Nucleus accumbens (tissue), 56 donors: ENCODE measurements around the gene OTUD7B.
A peak's percentile ranks its signal among the peaks of the same experiment; 100 is the strongest.
"Not testable (repeated sequence)": the region's sequence is repeated elsewhere in the genome, so short reads cannot be mapped to it uniquely, and the experiment has no call there.

ENCODE experiments used
- DNase-seq, 56 donors: peaks; one replicate each; lab custom pipeline; 2025; lab: John Stamatoyannopoulos, UW

The OTUD7B gene

DNA sequence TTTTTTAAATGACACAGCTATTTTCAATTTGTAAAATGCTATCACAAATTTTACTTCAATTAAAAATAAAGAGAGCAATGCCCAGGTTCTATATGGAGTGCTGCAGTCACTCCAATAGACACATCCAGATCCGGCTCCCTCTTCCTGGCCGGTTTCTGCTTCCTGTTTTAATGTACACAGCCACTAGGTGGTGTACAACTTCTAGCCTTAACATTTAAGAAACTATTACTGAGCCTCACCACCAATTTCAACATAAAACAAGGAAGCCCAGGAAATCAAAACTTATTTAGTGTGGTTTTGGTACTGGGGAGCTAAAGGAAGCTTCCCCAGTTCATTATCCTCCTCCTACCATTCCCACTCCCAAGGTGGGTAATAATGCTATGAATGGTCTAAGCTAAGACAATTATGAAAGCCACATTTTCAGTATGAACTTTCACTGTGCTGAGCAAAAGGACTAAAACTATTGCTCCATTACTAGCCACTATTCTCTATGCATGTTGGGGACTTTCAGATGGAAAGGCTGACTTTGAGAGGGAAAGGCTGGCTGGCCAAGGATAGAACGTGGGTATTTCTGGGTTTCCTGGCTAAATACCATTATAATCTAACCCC lies 48.4 kb downstream of the OTUD7B start:
- DNase-seq = peak in 32 of 56 donors; percentile 1 to 70 (median 26)

DNA sequence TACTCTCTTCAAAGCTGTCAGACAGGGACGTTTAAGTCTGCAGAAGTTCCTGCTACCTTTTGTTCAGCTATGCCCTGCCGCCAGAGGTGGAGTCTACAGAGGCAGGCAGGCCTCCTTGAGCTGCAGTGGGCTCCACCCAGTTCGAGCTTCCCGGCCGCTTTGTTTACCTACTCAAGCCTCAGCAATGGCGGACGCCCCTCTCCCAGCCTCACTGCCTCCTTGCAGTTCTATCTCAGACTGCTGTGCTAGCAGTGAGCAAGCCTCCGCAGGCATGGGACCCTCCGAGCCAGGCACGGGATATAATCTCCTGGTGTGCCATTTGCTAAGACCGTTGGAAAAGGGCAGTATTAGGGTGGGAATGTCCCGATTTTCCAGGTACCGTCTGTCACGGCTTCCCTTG lies 53.0 kb downstream of the OTUD7B start:
- not testable (repeated sequence) for DNase-seq

DNA sequence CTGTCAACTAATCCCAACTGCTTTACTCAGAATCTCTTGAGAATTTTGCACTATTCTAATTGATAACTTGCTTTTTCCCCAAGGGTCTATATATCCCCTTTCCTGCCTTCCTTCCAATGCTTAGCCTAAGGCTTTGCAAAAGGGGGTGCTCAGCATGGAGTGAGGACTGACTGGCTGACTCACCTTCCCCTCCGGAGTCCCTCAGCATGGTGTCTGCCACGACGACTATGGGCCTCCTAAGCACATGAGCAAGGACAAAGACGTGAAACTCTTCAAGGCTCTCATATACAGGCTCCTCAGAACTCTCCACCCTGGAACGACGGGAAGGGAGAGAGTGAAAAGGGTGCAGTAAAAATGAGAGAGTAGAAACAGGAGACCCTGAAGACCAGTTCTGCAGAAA lies 60.6 kb downstream of the OTUD7B start:
- no peak for DNase-seq

DNA sequence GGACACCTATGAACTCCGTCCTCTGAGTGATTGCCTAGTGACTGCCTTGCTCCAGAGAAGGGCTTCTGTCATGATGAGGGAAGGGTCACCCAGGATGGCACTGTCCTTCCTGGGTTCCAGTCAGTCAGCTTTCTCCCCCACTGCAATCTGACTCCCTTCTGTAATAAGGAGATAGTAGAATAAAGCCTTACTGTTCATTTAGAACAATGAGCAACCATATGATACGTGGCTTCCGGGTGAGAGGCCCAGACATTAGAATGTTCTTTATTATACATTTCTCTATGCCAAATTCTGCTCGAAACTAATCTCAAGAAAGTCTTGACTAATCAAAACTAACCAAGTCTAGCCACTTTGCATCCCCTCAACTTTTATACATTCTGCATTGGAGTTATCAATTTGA lies 65.3 kb downstream of the OTUD7B start:
- DNase-seq = peak in 1 of 56 donors; percentile 13

DNA sequence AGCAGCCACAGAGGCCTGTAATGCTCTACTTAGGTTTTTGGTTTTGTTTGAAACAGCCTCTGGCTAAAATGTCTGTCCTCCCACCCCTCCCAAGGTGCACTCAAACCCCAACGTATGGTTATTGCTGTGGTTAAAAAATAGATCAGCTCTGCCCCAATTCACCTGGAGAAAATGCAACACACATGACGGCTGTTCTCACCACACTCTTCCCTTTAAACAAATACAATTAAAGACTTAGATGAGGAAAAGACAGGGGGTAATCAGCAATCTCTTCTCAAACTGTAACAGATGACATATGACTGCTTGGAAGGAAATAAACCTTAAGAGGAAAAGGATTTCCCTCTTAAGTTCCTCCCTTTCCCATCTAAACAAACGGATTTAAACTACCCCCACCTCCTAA lies 67.6 kb downstream of the OTUD7B start:
- no peak for DNase-seq

DNA sequence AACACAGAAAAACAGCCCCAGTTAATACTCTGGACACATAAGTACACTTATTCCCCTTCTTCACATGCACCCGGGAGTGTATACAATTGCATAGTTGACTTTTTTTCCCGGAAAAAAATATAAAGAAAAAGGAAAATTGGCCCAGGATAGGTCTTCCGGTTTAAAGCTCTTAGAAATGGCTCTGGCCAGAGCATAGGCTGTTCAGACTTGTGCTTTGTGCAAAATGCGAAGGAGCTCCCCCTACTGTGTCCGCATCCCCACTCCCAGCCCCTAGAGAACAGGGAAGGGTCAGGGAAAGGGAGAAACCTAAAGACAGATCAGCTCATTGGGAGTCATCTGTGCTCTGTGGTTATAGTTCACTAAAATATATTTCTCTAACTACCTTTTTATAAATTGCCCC lies 68.3 kb downstream of the OTUD7B start:
- DNase-seq = peak in 18 of 56 donors; percentile 4 to 45 (median 14)

DNA sequence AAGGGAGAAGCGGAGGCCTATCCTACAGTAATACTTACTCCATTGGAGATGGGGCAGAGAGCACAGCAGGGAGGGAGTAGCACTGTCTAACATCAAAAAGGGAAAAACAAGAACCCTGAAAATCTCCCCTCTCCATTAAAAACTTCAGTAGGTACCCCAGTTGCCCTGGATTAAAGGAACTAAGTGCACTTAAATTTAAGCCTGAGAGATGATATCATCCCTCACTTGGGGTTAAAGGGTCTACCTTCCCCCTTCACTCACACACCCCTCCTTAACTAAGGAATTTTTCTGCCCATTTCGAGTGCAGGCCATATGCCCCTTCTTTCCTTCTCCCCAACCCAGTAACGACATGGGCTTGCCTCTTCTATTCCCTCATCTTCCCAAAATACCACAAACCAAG lies 70.1 kb downstream of the OTUD7B start:
- no peak for DNase-seq

DNA sequence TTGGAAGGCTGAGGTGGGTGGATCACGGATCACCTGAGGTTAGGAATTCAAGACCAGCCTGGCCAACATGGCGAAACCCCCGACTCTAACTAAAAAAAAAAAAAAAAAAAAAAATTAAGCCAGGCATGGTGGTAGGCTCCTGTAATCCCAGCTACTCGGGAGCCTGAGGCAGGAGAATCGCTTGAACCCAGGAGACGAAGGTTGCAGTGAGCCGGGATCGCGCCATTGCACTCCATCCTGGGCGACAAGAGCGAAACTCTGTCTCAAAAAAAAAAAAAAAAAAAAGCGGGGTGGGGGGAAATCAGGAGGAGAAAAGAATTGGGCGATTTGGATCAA lies 71.9 kb downstream of the OTUD7B start:
- not testable (repeated sequence) for DNase-seq

DNA sequence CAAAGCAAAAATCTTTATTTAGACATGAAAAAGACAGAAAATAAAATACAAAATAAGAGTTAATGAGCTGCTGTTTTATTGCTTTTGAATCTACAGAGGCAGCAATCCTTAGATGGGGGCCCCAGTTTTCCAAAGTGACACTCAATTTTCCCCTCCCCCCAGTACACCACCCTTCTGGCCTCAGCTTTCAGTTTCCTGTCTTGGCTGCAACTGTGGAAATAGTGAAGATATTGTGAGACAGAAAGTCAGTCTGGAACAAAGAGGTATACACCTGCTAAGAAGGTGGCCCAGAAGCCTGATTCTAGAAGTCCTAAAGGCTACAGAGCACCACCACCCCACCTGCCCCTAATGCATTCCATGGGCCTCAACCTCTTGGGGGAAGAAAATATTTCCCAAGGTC lies 72.8 kb downstream of the OTUD7B start:
- DNase-seq = no peak

DNA sequence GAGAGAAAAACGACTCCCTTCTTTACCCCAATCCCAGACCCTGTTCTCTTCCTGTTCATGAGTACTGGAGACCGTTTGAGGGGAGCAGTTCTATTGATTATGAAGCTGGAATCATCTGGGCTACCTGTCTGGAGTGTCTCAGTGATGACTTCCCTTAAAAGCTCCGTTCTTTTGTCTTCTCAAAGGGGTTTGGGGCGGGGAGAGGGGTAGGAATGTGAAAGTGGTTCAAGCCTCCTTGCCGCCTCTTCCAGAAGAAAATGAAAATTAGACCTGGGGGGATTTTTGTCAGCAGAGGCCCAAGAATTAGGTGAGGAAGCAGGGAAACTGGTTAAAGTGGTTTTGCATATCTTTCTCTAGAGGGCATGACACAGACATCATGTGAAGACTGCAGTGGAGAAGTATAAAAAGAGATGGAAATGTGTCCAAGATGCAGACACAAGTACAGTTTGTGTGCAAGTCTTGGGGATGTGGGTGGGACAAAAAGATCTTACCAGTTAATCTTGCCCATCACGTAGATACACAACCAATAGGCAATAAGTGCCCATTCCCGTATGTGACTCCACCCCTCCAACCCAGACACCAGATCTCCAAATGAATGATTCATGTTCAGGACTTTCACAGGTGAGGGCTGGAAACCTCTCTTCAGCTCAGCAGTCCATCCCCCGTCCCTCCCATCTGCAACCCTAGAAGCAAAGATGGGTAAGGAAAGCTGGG lies 73.4 kb downstream of the OTUD7B start:
- peak in 2 of 56 donors; percentile 17 to 31 for DNase-seq

DNA sequence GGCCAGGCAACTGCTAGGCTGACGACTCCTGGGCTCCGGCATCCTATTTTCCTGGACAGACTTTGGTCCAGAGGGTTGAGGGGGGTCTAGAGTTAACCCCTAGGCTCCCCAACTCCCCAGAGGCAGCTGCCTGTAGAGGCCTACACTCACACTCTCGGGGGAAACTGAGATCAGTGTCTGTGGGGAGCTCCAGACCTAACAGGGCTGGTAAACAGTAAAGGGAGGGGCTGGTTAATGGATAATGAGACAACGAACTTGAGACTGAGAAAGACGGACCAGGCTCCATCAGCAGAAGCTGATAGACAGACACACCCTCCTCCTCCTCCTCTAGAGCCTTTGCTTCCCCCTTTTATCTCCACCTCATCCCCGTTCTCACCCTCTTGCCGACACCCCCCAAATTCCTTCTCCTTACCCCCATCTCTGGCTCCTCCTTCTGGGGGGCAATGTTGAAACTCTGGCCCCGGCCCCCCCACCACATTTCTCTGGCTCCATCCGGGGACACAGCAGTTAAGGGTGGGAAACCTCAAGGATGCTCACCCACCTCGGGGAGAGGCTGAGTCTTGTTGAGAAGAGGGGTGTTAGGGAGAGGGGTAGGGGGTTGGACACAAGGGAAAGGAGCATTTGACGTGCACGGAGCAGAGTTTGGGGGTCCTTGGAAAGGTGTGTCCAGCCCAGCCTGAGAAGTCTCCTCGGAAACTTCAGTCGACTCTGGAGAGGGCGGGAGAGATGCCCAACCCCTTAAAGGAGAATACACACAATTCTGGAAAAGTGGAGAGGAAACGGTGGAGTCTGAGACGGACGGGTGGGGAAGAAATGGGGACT lies 74.1 kb downstream of the OTUD7B start, which contains the start of gene MTMR11:
TSS of gene MTMR11 (minus strand) at position 710 of the 822 bp plus-strand sequence. CDS start at position 478, 232 bp downstream.
- peak in 13 of 56 donors; percentile 10 to 48 (median 20) for DNase-seq

DNA sequence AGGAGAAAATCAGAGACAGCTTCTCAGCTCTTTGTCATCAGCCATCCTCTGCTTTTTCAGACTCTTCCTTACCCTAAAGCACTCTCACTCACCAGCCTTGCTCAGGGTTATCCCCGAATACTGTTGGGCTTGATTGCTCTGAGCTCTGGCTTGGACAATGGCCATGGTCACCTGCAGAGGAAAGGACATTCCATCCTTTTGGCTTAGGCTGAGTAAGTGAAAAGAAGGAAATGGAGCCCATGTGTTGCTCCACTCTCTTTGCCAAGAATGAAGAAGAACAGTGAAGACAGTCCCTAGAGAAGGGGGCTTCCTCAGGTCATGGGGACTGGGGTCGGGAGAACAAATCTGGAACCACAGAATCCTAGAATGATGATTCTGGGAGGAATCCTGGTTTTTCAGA lies 76.2 kb downstream of the OTUD7B start:
- no peak for DNase-seq

DNA sequence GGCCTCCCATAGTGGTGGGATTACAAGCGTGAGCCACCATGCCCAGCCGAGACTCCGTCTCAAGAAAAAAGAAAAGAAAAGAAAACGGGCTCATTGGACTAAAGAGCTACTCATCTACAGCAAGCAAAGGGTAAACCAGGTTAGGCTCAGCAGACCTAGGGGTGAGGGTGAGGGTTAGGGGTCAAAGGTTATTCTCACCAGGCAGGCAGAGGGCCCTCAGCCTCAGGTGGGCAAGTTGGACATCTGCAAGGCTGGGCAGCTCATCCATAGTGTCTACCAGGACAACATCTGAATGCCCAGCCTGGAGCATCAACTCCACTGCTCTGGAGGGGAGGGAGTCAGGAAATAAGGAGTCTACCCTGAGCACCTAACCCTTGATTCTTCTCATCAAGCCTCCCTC lies 77.3 kb downstream of the OTUD7B start:
- no peak for DNase-seq

DNA sequence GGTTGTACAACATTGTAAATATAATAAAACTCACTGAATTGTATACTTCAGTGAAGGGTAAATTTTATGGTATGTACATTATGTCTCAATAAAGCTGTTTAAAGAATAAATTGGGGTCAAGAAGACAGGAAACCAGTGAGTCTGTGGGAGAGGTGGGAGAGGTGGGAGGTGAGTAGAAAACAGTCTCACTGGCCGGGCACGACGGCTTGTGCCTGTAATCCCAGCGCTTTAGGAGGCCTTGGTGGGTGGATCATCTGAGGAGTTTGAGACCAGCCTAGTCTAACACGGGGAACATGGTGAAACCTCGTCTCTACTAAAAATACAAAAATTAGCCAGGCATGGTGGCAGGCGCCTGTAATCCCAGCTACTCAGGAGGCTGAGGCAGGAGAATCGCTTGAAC lies 78.1 kb downstream of the OTUD7B start:
- DNase-seq = no peak

DNA sequence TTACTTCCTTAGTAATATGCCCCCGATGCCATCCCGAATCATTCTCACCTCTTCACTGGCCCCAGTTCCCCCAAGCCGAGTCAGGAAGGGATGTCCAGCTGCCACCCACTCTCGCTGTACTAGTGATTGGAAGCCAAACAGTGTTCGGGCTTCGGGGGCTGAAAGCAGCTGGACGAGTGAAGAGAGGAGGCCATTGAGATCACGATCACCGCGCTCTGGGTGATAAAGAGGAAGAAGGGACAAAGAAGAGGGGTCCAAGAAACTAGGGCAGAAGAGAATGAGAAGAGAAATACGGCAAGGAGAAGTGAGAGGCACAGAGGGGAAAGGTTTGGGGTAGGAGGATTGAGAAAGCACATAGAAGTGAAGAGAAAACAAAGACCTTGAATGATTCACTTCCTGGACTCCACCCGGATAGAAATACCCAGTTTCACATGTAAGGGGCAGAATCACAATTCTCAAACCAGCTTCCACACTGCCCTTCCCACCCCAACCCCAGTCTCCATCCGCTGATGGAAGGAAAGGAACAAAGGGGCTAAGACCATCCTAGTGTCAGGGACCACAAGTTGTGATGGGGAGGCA lies 79.2 kb downstream of the OTUD7B start:
- DNase-seq = no peak

DNA sequence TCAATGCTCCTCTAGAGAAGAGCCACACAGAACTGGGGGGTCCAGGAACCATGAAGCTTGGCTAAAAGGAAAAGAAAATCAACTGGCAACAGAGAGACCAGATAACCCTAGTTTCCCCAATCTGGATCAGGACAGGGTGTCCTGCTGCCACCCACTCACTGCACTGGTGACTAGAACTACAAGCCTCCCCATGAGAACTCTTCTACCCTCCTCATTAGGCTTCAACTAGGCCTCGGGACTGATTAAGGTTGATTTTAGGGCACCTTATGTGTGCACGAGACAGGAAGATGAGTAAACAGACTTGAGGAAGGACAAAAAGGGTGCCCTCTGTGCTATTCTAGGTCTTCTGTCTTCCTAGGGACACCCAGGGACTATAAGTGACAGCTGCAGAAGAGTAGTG lies 80.7 kb downstream of the OTUD7B start:
- DNase-seq = no peak

DNA sequence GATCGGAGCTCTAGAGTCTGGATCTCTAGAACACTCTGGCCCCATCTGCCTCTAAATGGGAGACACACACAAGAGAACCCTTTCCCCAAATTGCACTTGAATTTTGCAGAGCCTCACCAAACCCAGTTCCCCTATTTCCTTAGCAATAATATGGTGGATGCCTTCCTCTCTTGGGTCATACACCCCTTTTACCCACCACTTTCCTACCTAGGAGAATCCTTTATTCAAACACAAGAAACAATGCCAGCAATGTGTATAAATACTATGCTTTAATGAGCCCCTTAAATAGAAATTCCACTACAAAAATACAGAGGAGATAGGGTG lies 82.2 kb downstream of the OTUD7B start:
- no peak for DNase-seq

DNA sequence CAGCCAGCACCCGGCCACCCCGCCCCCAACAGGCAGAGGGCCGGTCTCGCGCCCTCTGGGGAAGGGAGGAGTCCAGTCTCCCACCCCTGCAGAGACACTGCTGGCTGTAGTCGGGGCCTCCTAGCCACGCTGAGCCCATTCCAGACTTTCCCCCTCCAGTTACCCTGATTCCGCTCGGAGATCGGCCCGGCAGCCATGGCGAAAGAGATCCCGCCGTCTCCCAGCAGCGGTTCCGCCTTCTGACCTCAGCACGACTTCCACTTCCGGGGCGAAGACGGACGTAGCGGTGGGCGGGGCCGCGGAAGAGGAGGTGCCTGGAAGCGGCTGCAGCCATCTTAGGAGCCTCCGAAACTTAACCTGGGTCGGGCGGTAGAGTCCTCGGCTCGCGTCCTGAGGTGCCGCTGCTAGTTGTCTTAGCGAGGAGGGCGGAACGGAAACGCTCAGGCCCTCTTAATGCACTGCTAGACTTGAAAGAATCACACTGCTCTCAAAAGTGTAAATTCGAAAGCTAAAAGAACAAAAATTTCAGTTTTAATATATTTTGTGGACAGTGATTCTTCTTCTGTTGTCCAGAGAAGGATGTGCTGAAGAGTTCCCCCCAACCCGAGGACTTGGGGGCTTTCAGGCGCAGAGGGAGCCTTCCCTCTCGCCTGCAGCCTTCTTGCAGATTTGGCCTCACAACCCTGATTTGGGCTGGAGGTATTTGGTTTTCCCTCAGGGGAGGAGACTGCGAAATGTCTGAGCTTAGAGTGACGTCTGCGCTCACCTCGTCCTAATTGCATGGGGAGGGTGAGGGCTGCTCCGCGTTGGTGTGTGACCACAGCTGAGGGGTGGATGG lies 82.7 kb downstream of the OTUD7B start, which contains the start of gene SF3B4:
TSS of gene SF3B4 (minus strand) at position 241 of the 838 bp plus-strand sequence. CDS start at position 197, 44 bp downstream.
- DNase-seq = peak; percentile 43 to 98 (median 92)

DNA sequence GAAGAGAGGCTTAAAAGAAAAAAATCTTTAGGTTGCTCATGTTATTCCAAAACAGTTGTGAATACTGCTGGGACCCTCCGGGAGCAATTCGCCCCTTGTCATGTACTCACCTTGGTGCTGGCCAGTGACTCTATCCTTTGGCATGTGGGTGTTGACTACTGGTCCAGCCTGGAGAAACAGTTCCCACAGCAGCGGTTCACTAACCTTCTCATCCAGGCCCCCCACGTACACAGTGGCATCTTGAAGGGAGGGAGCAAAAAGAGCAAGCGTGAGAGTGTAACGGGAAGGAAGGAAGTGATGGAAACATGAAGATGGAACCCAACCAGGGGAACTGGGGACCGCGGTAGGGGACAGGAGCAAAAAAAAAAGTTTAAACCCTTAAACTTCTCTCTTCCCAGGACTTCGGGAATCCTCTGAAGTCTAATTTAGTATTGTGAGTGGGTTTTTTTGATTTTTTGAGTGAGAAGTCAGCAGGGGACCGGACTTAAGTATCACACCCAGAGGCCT lies 83.4 kb downstream of the OTUD7B start:
- DNase-seq = no peak

DNA sequence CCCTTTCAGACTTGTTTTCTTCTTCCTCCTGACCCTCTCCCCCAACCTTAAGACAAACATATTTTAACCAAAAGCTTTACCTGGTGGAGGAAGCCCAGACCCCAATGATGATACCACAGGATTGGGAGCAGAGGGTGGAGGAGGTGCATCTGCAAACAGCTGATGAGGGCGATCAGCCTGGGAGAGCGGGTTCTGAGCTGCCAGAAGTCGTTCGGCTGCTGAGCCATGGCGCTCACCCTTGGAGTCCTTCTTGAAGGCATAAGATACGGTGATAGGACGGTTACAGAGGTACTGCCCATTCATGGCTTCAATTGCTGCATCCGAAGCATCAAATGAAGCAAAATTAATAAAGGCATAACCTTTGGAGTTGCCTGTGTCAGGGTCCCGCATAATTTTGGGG lies 84.2 kb downstream of the OTUD7B start:
- no peak for DNase-seq
